Panc1 (cell line): ENCODE results near the gene IL36B. TPM values are rescaled to one million over a fixed set of nuclear protein-coding genes. Genes with fewer than 3 reads are reported as not detected.

Experiments
- ATAC-seq: fragments of 200-7000 bp; cut with Tn5 transposase; 2 replicates; pipeline ENCODE4 v1.9.1; 2020; ENCODE audit warnings: mild to moderate bottlenecking, moderate library complexity
- BruUV-seq: library from RNA; stranded (reverse); fragments of 400-500 nt; replicated peaks from 2 replicates; lab custom pipeline; 2021; lab: Mats Ljungman, UMichigan
- CTCF ChIA-PET: fragments of 300-600 bp; sonication (Branson Sonifier 250); formaldehyde crosslinking; loops from one replicate; lab custom pipeline; 2022; ENCODE audit warnings: antibody characterized with exemption; lab: Charles Lee
- POLR2A ChIA-PET: fragments of 300-600 bp; sonication (Branson Sonifier 250); formaldehyde crosslinking; loops from one replicate; lab custom pipeline; 2022; ENCODE audit warnings: antibody characterized with exemption; lab: Charles Lee
- DNase-seq: peaks from one replicate; pipeline ENCODE4 v3.0.0-alpha.2; 2010; ENCODE audit warnings: low read depth, low spot score
- H3K27ac ChIP-seq: 2 replicates; pipeline ENCODE4 v1.5.1; 2011; ENCODE audit warnings: mild to moderate bottlenecking, low read length, inconsistent platforms
- H3K27me3 ChIP-seq: fragments of 200-500 bp; sonication (Bioruptor generic); 2 replicates; pipeline ENCODE4 v1.6.0; 2014; ENCODE audit warnings: low read length, inconsistent platforms; ENCODE audit not compliant: control insufficient read depth, insufficient read depth
- H3K36me3 ChIP-seq: fragments of 200-500 bp; sonication (Bioruptor generic); 2 replicates; pipeline ENCODE4 v1.5.1; 2014; ENCODE audit warnings: inconsistent platforms, mild to moderate bottlenecking, low read length, moderate library complexity; ENCODE audit not compliant: control insufficient read depth, insufficient read depth
- H3K4me1 ChIP-seq: 2 replicates; pipeline ENCODE4 v1.5.1; 2011; ENCODE audit warnings: inconsistent platforms, mild to moderate bottlenecking, low read length, moderate library complexity; ENCODE audit not compliant: control insufficient read depth, insufficient read depth
- H3K4me3 ChIP-seq, 2 experiments: 2 replicates each; pipeline ENCODE4 v1.5.1; 2011 to 2012; ENCODE audit warnings: low read depth in 2 of 2, low read length in 2 of 2, mild to moderate bottlenecking in 2 of 2, inconsistent platforms in 1 of 2, moderate library complexity in 1 of 2
- H3K9me3 ChIP-seq: fragments of 200-500 bp; sonication (Bioruptor generic); 2 replicates; pipeline ENCODE4 v1.5.1; 2014; ENCODE audit warnings: low read depth, mild to moderate bottlenecking, inconsistent platforms, low read length, moderate library complexity; ENCODE audit not compliant: control insufficient read depth, insufficient read depth
- CTCF ChIP-seq: fragments of 450-650 bp; IDR thresholded peaks from 2 replicates; pipeline ENCODE4 v1.5.1; 2017; ENCODE audit warnings: mild to moderate bottlenecking
- POLR2AphosphoS5 ChIP-seq: IDR thresholded peaks from 2 replicates; pipeline ENCODE4 v1.6.1; 2012; ENCODE audit warnings: mild to moderate bottlenecking, low read depth, low read length, moderate library complexity
- REST ChIP-seq, 2 experiments: IDR thresholded peaks; 2 replicates each; pipeline ENCODE4 v1.6.1; 2011 to 2012; ENCODE audit warnings: low read depth in 2 of 2, control low read depth in 1 of 2, low read length in 1 of 2, mild to moderate bottlenecking in 1 of 2, moderate library complexity in 1 of 2; ENCODE audit not compliant: insufficient read depth in 1 of 2
- SIN3A ChIP-seq: IDR thresholded peaks from 2 replicates; pipeline ENCODE4 v1.6.1; 2012; ENCODE audit warnings: low read depth, mild to moderate bottlenecking, low read length, moderate library complexity, borderline replicate concordance; ENCODE audit not compliant: insufficient read depth
- TCF7L2 ChIP-seq: IDR thresholded peaks from 2 replicates; pipeline ENCODE4 v1.6.1; 2011; ENCODE audit warnings: mild to moderate bottlenecking, low read depth, low read length, inconsistent platforms
- in situ Hi-C: cut with HindIII; loops from 2 replicates; pipeline ENCODE4 v1.10.0; 2016; ENCODE audit warnings: low sequenced_read_pairs, low pct_unique_long_range_greater_than_20kb
- intact Hi-C: fragments of 100-400 bp; cut with micrococcal nuclease; formaldehyde crosslinking; loops from one replicate; pipeline ENCODE4 v1.10.0; 2022; ENCODE audit not compliant: unreplicated experiment
- total RNA-seq: library from RNA; stranded (reverse); gene quantifications from one replicate; pipeline ENCODE4 v1.2.1, GENCODE V29; 2021; ENCODE audit not compliant: unreplicated experiment

The IL36B gene
- total RNA-seq, 1 experiment from 2014 or later: not detected

GRCh38 chr2:113080134-113080533 is 27.5 kb upstream of the IL36B start:
- no TSS peak for BruUV-seq
- Histone ChIP-seq H3K9me3 (no peaks in the 10 kb centered on the region), H3K4me3 (no peak overlapping the region), H3K4me1 (no peaks in the 10 kb centered on the region), H3K27ac (no peak overlapping the region), H3K27me3 (peaks cover 7% of the 10 kb centered on the region; the same call in 1 of the 2 replicates), H3K36me3 (no peaks in the 10 kb centered on the region)
- ChIA-PET POLR2A (no interaction called here), CTCF (interaction anchor here (0.7 to 1.6 kb wide), 4 partner anchors 58 to 124 kb away, joined by 3 to 12 read pairs (median 4); no protein-coding TSS in a partner anchor)
- DNase-seq (peak; percentile 15), ATAC-seq (peak; percentile 78)
- TF ChIP-seq CTCF (peak; percentile 91), TCF7L2 (no peak)
- intact Hi-C loops: loop anchor here (5.0 kb wide), 1 partner anchor 122 kb away; no protein-coding TSS in a partner anchor
- in situ Hi-C loops: no loop called here

GRCh38 chr2:113079131-113079530 is 26.5 kb upstream of the IL36B start:
- no peaks in the 10 kb centered on the region for H3K4me1 ChIP-seq
- DNase-seq (no peak), ATAC-seq (no peak)
- no peaks in the 10 kb centered on the region for H3K9me3 ChIP-seq
- H3K27ac ChIP-seq: no peak overlapping the region
- in situ Hi-C loops: no loop called here
- intact Hi-C loops: no loop called here
- H3K36me3 ChIP-seq: no peaks in the 10 kb centered on the region
- H3K27me3 ChIP-seq: 0 out of 2 replicates have a peak, but pooled peaks cover 4% of the 10 kb centered on the region
- H3K4me3 ChIP-seq: no peak overlapping the region
- CTCF ChIA-PET: interaction anchor here (0.6 to 1.0 kb wide), 2 partner anchors 58 to 119 kb away, joined by 3 read pairs; no protein-coding TSS in a partner anchor
- TF ChIP-seq TCF7L2 (0 out of 2 replicates have a peak, but pooled peaks have one; percentile 24), POLR2AphosphoS5 (no peak)
- POLR2A ChIA-PET: no interaction called here
- BruUV-seq: no TSS peak

- ChIA-PET CTCF (interaction anchor here (1.0 kb wide), 1 partner anchor 59 kb away, joined by 3 read pairs; no protein-coding TSS in a partner anchor), POLR2A (no interaction called here)
- intact Hi-C loops (no loop called here), in situ Hi-C loops (no loop called here)
- DNase-seq (peak; percentile 52), ATAC-seq (no peak; the same call in 1 of the 2 replicates)
- no TSS peak for BruUV-seq
- Histone ChIP-seq H3K36me3 (no peaks in the 10 kb centered on the region), H3K4me1 (no peaks in the 10 kb centered on the region), H3K27me3 (0 out of 2 replicates have a peak, but pooled peaks cover 4% of the 10 kb centered on the region), H3K27ac (no peak overlapping the region), H3K9me3 (no peaks in the 10 kb centered on the region), H3K4me3 (no peak overlapping the region)
- TF ChIP-seq CTCF: no peak
- TF ChIP-seq TCF7L2: no peak
- TF ChIP-seq SIN3A: no peak
- TF ChIP-seq REST (IDR thresholded peaks at IDR 0.05; ENCODE audit: insufficient read depth in 1 of 2, low read depth in 2 of 2, low read length in 1 of 2): no peak
- TF ChIP-seq POLR2AphosphoS5: no peak
Observed at GRCh38 chr2:113078350-113078839, 25.7 kb upstream of the IL36B start.
